HG03439 (cell line): Measurements from ENCODE around the gene PSME4.
"Not testable (repeated sequence)": the region's sequence is repeated elsewhere in the genome, so short reads cannot be mapped to it uniquely, and the experiment has no call there.

Experiments used
- ATAC-seq: cut with Tn5 transposase; IDR thresholded peaks from one replicate; pipeline ENCODE4 v1.9.1; 2021; ENCODE audit warnings: mild to moderate bottlenecking, moderate library complexity; ENCODE audit not compliant: unreplicated experiment

The PSME4 gene

DNA sequence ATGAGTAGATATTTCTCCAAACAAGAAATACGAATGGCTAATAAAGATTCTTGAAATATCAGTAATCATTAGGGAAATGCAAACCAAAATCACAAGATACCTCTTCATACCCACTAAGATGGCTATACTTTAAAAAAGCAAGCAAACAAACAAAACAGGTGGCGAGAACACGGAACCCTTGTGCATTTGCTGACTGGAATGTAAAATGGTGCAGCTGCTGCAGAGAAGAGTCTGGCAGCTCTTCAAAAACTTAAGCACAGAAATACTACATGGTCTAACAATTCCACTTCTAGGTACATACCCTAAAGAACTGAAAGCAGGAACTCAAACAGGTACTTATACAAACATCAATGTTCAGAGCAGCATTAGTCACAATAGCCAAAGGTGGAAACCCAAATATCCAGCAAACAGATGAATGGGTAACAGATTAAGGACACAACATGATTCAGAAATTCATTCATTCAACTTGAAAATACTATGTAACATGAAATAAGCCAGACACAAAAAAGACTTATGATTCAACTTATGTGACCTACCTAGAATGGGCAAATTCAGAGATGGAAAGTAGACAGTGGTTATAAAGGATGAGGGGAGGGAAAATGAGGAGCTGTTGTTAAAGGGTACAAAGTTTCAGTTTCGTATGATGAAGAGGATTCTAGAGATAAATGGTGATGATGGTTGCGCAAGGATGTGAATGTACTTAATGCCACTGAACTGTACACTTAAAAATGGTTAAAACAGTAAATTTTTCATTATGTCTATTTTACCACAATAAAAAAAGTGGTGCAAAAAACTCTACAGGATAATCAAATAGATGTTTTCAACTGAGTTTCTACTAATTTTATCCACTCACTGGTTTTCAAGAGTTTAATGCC, 84.2 kb downstream of the PSME4 start:
- ATAC-seq = no peak

DNA sequence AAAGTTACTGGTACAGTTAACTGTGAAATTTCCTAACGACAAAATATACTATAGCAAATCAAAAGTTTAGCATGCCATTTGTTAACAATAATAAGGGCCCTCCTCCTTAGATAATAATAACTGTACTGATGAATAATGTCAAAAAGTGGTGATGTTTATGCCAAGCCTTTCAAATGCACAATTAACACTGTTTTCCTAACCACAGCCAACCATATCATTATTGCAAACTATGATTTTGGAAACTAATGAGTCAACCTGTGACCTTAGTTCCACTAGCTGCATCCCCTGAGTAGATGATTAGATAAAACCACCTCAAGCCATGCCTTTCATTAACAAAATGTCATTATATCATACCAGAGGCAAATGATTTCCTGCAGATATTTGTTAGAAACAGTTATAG, 85.9 kb downstream of the PSME4 start:
- ATAC-seq = no peak

DNA sequence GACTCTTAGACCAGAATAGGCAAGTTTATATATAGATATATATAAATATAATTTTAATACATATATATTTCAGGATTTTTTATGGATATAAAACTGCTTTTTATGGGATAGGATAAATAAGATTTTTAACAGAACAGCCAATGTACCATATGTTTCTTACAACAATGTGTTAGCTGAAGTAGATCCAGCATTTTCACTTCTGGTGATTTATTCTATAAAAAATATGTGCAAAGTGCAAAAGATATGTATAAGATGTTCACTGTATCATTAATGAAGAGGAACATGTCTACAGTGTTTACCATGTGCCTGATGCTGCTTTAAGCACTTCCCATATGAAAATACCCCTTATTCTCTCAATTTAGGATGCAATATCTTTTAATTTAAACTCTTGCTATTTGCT, 88.8 kb downstream of the PSME4 start:
- ATAC-seq = no peak

DNA sequence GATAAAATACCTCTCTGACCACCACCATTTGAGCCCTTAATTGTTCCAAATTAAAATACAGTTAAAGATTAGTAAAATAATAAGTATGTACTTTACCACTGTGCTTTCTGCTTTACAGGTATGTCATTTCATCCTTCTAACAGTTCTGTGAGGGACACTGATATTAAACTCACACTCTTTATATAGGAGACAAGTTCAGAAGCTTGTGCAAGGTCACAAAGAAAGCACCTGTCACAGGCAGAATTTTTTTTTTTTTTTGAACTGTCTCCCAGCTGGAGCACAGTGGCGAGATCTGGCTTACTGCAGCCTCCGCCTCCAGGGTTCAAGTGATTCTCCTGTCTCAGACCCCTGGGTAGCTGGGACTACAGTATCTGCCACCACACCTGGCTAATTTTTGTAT, 89.4 kb downstream of the PSME4 start:
- no peak for ATAC-seq

DNA sequence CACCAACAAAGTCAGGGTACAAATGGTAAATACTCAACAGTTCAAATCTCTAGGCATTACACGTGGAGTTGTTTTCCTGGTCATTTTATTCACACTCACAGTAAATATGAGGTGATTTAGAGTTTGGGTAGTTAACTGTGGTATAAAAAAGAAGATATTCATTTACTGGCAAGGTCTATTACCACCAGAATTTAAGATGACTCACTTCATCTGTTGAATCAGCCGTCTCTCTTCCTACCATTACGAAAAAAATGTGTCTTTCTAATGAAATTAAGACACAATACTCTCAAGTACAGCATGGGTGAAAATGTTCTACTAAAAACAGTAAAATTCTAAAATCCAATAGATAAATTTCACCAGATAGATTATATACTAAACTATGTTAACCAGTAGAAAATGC, 90.0 kb downstream of the PSME4 start:
- no peak for ATAC-seq

DNA sequence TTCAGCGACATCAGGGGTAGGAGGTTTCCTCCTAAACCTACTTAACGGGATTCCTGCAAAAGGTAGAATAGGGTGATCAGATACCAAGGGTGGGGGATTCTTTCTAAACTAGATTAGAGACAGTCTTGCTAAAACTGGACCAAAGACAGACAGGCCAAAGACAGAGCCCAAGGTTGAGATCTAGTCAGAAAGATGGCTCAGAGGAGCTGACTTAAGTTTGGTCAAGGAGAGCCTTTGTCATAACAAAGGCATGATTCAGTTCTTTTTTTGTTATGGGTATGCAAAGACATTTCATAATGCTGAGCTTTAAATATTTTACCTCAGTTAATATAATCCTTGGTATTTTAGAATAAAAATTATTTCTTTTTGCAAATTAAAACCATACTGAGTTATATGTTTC, 93.2 kb downstream of the PSME4 start:
- no peak for ATAC-seq

DNA sequence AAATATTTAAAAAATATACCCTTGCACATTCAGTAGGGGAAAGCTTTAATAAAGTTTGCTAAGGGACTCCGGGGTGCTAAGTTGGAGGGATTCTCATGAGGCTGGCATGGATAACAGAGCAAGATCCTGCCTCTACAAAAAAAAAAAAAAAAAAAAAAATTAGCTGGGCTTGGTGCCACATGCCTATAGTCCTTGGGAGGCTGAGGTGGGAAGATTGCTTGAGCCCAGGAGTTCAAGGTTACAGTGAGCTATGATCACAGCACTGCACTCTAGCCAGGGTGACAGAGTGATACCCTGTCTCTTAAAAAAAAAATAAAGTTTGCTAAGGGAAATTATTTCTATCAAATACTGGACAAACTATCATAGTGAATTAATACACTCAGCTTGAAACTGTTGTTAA, 93.7 kb downstream of the PSME4 start:
- ATAC-seq = no peak

DNA sequence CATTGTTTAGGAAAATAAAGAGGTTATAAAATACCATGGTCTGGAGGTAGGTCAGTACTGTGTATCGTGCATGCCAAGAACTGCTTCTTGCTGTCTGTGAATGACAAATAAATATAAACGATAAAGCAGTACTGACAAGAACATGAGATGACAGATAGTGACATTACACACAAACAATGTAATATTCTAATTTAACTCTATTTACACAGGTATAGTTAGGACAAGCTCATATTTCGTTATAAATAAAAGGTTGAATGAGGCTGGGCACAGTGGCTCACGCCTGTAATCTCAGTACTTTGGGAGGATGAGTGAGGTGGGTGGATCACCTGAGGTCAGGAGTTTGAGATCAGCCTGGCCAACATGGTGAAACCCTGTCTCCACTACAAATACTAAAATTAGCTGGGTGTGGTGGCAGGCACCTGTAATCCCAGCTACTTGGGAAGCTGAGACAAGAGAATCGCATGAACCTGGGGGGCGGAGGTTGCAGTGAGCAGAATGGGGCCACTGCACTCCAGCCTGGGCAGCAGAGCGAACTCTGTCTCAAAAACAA, 96.3 kb downstream of the PSME4 start:
- no peak for ATAC-seq

DNA sequence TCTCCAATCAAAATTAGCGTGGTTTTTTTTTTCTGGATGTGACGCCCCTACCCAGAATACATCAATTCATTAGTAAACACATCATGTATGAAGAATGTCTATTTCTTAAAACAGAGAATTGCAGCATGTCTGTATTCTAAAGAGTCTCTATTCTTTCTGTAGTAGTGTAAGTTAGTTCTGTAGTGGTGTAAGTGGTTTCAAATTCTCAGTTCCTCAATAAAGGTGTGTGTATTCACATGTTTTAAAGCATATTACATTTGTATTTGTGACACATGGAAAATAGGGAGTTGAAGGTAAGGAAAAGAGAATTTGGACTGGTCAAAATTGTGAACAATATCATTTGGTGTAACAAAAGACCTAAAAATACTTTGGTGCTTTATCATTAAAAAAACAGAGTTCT, 103.0 kb downstream of the PSME4 start:
- ATAC-seq = no peak

DNA sequence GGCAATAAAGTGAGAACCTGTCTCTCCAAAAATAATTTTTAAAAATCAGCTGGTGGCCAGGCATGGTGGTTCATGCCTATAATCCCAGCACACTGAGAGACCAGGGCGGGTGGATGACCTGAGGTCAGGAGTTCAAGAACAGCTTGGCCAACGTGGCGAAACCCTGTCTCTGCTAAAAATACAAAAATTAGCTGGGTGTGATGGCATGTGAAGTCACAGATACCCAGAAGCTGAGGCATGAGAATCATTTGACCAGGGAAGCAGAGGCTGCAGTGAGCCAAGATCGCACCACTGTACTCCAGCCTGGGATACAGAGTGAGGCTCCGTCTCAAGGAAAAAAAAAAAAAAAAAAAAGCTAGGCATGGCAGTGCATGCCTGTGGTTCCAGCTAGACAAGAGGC, 103.6 kb downstream of the PSME4 start:
- no peak for ATAC-seq

DNA sequence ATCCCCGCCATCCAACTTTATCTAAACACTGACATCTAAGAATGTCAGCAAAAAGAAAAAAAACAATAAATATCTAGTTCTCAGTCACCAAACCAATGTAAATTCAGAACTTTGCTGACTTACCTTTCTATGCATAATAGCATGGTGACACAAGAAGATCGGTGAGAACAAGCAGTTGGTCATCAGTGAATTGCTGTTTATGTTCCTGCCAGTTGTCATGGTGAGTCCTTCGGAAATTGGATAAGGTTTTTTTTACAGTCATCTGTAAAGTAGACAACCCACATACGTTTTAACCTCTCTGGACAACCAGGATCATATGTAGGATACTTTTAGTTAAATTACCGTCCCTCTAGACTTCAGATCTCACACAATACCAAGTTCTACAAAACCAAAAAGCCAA, 104.8 kb downstream of the PSME4 start:
- no peak for ATAC-seq

DNA sequence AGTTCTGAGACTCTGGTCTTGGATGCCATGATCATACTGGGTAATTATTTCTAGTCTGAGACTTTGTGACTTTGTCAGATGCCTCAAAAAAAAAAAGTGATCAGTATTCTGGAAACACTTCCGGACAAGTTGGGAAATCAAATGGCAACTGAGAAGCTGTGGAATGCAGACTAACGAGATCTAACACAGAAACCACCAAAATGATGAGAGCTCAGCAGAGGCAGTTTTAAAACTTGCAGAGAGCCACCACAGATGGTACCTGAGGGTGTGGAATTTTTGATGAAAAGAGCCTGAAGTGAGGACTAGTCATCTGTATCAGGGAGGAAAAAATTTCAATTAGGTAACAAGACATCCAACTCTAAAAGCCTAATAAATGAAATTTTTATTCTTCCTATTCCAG, 105.5 kb downstream of the PSME4 start:
- ATAC-seq = no peak

DNA sequence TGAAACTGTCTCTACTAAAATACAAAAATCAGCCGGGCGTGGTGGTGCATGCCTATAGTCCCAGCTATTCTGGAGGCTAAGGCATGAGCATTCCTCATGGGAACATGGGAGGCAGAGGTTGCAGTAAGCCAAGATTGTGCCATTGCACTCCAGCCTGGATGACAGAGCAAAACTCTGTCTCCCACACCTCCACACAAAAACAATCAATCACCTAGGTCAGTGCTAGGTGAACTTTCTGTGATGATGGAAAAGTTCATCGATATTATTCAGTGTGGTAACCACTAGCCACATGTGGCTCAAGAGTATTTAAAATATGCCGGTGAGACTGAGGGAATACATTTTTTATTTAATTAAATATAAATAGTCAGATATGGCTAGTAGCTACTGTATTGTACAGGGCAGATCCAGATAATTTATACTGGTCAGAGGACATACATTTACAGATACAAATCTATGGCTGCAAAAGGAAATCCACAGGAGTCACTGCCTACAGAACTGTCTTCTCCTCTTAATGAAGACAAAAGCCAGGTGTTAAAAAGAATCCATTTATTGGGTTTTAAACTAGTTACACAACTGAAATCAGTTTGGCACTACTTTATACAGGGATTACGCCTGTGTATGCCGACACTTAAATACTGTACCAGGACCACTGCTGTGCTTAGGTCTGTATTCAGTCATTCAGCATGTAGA, 107.1 kb downstream of the PSME4 start:
- ATAC-seq = no peak

DNA sequence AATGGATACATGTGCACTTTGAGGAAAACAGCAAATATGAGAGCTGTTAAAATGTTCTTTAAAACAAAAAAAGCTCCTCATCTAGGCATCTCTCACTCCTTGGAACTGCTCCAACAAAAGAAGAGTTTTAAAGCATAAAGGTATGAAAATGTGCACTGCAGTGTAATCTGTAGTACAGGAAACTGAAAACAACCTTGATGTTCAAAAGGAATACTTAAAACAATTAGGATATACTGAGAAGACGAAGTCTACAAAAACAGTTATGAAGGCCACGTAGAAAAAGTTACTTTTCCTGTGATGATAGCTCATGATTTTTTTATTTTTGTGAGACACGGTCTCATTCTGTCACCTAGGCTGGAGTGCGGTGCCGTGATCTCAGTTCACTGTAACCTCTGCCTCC, 109.0 kb downstream of the PSME4 start:
- ATAC-seq = no peak

DNA sequence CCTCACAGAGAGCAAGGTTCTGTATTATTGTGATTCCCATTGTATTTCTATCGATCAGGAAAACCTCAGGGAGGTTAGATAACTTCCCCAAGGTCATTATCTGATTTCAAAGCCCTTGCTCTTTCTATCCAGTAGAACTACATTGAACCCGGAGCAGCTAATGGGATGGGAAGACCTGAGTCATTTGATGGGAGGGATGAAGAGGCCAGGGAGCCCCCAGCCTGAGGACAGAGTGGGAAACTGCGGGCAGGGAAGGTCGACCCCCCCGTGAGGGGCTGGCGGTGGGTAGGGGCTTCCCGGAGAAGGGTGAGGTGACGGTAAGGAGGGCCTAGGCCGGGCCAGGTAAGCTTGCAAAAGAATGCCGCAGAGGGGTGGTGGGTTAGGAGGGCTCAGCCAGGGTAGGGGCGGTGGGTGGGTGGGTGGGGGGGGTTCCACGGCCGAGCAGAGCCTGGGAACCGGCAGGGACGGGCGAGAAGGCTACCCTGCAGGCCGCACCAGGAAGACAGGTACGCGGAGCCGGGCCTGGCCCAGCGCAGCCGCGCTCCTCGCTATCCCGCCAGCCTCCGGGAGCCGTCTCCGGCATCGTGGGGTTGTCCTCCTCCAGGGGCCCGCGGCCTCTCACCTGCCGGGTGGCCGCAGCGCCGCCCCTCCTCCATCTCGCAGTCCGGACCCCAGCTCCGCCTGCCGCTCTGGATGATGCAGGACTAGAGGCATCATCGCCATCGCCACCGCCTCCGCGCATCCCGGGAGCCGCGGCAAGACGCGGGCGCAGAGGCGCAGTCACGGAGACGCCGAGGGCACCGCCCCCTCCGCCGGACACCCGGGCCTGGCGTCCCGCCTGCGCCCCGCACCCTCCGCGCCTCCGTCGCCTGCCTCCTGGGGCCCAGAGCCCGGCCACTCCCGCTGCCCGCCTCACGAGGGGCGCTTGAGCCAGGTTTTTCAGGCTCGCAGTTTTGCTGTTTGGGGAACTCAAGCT, 111.3 kb downstream of the PSME4 start, which contains the start of gene GPR75:
GPR75 (minus strand) TSS at position 762 of the 976 bp plus-strand sequence. CDS start 5,211 bp downstream, outside the sequence.
- ATAC-seq = no peak

DNA sequence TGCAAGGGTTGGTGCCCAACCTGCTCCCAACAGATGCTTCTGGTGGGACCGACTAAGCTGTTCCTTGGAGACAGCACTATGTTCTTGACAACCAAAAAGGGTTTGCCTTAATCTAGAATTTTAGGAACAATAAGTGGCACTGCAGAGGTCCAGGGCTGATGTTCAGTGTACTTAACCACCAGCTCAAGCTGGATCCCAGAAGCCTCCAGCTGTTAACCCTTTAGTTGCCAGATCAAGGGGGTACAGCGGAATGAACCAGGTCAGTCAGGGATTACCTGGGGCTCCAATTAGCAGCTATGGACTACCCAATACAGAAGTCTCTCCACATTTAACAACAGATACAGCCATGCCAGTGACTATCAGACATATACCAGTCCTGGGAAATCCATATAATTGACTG, 114.5 kb downstream of the PSME4 start:
- no peak for ATAC-seq

DNA sequence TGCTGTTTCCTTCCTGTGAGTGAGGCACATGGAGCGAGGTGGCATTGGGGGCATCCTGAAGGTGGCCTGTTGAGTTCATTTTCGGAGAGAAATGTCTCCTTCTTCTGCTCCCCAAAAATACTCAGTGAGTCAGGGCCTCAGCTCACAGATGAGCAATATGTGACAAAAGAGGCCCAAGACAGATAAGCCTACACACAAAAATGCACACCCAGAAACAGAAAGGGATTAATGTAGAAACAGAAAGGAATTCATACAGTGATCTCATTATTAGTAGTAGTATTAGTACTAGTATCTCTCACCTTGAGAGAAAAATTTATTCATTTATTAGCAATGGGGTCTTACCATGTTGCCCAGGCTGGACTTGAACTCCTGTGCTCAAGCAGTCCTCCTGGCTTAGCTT, 116.1 kb downstream of the PSME4 start:
- ATAC-seq = peak; percentile 58

DNA sequence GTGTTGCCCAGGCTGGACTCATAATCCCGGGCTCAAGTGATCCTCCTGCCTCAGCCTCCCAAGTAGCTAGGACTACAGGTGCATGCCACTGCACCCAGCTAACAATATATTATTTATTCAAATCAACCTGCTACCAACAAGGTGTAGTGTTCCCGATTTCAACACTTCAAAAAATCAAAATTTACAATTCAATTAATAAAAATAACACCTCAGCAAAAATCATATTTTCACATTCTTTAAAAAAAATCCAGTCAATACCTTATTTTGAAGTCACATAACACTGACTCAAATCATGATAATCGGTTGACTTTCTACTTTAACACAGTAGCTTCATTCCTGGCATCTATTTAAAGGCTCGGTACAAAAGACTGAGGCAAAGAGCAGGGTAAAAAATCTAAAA, 118.3 kb downstream of the PSME4 start:
- no peak for ATAC-seq

DNA sequence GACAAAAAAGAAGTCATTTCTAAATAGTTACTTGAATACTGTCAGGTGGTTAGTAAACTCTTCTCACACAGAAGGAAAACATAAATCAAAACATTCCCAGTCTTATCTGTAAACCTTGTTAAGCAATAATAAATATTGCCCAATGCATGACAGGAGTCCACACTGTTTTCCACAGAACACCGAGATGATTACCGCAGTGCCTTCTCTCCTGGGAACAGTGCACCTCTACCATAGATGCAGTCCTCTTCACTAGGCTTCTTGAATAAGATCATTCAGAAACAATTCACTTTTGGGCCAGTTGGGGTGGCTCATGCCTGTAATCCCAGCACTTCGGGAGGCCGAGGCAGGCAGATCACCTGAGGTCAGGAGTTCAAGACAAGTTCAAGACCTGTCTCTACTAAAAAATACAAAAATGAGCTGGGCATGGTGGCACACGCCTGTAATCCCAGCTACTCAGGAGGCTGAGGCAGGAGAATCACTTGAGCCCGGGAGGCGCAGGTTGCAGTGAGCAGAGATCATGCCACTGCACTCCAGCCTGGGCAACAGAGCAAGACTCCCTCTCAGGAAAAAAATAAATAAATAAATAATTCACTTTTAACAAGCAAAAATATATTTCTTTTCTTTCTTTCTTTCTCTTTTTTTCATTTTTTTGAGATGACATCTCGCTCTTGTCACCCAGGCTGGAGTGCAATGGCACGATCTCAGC, 119.6 kb downstream of the PSME4 start:
- not testable (repeated sequence) for ATAC-seq

DNA sequence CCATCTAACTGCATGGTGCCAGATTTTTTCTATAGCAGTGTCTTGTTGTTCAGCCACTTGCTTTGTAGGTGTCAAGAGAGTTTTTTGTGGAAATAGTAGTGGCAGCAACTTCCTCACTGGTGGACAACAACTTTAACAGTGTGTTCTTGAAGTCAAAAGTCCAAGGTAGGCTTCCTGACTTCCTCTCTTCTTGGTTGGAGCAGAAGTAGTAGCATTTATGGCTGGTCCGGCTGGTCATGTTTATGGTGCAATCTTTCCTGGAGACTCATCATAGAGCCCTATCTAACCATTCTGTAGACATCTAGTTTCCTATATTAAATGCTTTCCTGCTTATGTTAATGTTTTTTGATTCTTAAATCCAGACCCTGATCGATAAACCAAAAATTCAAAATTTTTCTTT, 122.7 kb downstream of the PSME4 start:
- no peak for ATAC-seq
